HT-29 (cell line): ENCODE results near the gene OARD1. TPM values are rescaled to one million over a fixed set of nuclear protein-coding genes. Genes with fewer than 3 reads are reported as not detected.
"Not testable (repeated sequence)": the region's sequence is repeated elsewhere in the genome, so short reads cannot be mapped to it uniquely, and the experiment has no call there.

Experiments used
- DNase-seq: peaks from one replicate; pipeline ENCODE4 v3.0.0-alpha.2; 2015; ENCODE audit warnings: low spot score
- total RNA-seq: library from RNA; depleted of rRNA; stranded (reverse); fragments of >200 nt; shearing (Covaris generic); gene quantifications from 2 replicates; pipeline ENCODE4 v1.2.3, GENCODE V29; 2014; rRNA removed

The OARD1 gene, protein sequence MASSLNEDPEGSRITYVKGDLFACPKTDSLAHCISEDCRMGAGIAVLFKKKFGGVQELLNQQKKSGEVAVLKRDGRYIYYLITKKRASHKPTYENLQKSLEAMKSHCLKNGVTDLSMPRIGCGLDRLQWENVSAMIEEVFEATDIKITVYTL
- total RNA-seq, result 14.5 and 20.2 TPM in 2 replicates

DNA sequence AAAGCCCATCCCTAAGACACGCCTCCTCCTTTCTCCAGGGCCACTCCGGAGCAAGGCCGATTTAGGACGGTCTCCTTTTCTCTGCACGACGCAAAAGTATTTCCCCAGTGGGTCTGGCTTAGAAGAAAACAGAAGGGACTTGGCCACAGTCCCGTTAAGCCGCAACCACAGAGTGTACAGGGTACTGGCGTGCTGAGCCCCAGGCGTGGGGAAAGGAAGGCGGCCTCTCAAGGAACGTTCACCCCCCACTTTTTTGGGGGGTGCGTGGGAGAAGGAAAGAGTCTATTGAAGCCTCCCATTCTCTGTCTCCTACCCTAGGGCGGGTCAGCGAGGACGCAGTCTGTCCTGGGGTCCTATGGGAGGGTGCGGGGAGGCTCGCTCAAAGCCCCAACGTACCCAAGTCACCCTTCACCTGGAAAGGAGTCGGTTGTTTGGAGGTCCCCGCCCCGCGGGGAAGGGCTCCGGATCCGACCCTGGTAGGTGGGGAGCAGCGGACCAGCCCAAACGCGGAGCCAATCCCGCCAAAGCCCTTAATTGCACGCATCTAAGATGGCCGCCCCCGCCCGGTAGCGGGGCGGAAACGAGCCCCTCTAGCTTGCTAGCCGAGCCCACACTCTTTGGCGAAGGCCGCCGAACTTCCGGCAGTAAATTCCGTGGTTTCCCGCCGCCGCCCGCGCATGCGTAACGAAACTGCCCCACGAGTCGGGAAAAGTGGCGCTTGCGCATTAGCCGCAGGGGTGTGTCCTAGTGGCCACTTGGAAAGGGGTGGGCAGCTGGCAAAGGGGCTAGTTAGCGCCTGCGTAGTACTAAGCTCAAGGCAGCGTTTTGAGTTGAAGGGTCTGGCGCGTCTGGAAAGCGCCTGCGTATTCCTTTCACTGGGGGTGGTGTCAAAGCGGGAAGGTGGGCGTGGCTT is at the start of gene OARD1:
OARD1 (minus strand) TSS at position 434 of the 913 bp plus-strand sequence. CDS start 722 bp downstream, outside the sequence.
- peak; percentile 99 for DNase-seq

DNA sequence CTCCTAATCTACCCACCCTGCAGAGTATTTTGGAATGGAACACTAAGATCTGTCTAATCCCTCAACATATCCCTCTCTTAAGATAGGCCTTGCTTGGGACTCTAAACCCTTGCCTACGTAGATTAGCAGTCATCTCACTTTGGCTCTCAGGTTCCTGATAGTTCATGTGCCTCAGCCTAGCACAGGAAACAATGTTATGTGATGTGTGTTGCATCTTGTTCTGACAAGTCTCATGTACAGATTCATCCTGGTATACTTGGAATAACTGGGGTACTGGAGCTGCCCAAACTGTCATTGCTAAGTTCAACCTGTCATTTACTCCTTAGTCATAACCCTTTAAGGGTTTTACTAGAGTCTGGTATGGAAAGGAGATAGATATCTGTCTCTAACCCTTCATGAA is 47.9 kb upstream of the OARD1 start:
- DNase-seq, result no peak

DNA sequence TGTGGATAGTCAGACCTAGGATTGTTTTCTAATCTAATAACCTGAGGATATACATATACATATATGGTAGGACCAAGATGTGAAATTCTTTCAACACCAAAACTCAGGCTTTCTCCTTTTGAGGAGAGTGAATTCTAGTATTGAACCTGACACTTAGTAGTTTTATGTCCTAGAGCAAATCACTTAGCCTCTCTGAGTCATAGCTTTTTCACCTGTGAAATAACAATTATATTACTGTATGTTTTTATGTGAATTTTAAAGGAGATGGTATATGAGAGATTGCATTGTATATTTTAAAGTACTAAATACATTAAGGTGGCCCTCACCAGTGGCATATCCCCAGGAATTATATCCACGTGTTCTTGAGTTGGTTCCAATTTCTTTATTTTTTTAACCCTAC is 47.4 kb upstream of the OARD1 start:
- no peak for DNase-seq

DNA sequence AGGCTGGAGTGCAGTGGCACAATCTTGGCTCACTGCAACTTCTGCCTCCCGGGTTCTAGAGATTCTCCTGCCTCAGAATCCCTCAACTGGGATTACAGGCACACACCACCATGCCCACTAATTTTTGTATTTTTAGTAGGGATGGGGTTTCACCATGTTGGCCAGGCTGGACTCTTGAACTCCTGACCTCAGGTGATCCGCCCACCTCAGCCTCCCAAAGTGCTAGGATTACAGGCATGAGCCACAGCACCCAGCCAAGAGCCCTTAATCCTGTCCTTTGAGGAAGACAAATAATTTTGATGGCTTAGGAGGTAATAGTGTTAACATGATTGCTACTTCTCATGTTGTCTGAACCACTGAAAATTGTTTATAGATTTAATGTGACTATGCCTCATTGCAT is 42.9 kb upstream of the OARD1 start:
- not testable (repeated sequence) for DNase-seq

DNA sequence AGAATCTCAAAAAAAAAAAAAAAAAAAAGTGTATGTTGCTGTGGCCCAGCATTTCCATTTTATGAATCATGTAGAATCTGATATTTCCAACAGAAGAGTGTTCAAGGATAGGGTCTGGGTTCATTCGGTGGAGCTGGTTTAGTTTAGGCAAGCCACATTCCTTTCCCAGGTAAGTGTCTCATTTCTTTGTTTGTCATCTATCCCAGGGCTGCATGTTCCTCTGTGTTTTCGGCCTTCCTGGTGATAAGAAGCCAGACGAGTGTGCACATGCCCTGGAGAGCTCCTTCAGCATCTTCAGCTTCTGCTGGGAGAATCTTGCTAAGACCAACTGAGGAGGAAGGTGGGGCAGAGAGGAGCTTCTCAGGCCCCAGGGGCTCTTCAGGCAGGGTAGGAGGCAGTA is 38.9 kb upstream of the OARD1 start:
- no peak for DNase-seq

DNA sequence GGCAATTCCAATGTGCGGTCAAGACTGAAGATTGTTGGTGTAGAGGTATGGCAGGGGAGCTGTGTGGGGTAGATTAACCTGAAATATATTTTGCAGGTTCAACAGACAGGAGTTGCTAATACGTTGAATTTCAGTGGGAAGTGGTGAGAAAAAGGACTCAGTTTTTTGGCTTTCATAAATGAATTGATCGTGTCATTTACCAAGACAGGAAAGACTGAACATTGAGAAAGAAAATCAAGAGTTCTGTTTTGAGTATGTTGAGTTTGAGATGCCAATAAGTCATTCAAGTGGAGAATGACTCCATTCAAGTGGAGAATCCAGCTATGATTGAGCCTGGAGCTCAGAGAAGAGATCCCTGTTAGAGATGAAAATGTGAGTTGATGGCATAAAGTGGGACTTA is 31.7 kb upstream of the OARD1 start:
- DNase-seq, result no peak

DNA sequence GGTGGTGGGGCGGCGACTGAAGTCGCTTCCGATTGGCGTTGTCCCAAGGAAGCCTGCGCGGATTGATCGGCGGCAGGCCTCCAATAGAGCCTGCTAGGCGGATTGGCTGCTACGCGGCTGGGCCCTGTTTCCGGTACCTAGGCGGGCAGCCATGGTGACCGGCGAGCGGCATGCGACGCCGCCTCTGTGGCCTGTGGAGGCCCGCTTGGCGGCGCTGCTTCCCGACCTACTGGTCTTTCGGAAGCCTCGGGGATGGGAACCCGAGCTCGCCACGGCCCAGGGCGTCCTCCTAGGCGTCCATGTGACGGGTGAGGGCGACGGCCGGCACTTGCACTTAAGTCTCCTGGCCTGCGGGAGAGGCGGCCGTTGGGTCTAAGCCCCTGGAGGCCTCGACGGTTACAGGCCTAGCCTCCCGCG is 28.7 kb upstream of the OARD1 start:
- DNase-seq, result no peak

DNA sequence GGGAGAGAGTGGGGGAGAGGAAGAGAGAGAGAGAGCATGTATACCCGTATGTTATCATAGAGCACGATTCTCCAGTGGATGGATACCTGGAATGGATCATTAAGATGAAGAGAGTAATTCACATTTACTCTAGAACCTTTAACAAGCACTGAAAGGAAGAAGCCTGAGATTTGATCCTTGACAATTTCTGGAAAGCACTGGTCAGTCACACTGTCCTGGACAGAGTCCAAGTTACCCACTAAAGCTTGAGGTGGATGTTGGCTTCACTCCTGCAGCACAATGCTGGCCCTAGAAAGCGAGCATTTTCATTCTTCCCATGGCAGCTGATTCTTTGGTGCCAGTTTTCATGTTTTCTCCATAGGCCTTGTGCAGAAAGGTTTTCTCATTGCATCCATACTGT is 26.2 kb upstream of the OARD1 start:
- no peak for DNase-seq

DNA sequence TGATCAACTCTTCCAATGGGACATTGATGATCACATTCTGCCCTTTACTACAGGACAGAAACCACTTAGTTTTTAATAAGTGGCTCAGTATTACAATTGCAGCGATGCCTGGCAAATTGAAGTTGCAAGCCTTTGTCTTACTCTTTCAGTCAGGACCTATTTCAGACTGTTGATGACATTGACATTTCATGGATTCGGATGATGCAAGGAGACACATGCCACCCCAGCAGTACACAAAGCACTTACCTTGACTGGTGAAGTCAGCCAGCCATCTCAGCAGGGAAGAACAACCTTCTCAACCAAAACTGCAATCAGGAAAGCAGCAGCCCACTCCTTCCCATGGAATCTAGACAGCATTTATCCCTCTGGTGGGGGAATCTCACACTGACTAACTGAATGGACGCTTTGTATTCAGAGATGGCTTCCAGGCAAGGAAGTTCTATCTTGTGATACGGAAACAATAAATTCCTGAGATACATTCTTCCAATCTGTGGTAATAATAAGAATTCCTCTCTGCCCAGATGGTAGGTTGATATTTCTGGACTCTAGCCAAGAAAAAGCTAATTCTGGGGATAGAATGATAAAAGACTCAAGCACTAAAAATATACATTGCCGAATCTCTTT is 25.4 kb upstream of the OARD1 start:
- no peak for DNase-seq

DNA sequence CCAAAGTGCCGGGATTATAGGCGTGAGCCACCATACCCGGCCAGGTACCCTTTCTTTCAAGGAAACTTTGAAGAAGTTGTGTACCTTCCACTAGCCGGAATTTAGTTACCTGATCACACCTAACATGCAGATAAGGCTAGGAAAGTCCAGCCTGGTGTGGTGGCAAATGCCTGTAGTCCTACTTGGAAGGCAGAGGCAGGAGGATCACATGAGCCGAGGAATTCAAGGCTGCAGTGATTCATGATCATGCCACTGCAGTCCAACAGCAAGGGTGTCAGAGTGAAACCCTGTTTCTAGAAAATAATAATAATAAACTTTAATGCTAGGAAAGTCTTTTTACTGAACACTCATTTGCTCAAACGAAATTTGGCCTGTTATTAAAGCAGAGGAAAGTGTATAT is 21.6 kb upstream of the OARD1 start:
- no peak for DNase-seq

DNA sequence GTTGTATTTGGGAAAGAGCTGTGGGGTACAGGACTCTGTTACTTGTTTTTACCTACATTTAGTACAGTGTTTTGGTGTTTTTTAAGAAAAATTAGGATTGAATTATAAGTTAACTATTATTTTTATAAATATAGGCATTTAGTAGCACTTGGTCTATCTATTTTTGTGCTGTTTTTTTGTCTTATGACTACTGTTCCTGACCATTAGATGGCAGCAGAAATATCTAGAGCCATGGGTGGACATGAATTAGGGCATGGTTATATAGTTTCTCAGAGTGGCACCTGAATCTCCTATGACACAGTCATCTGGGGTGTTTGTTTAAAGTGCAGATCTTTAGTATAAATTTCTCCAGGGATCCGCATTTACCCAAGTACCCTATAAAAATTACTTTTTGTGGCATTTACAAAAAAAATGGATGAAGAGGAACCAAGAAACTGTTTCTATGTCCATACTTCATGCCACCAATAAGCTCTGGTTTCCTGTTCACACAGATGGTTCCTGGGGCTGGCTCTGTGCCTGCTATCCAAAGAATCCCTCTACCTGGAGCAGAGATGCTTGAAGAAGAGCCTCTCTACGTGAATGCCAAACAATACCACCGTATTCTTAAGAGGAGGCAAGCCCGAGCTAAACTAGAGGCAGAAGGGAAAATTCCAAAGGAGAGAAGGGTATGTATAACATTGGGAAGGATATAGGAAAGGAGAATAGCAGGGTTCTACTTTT is 20.4 kb upstream of the OARD1 start:
- DNase-seq, result peak; percentile 51

DNA sequence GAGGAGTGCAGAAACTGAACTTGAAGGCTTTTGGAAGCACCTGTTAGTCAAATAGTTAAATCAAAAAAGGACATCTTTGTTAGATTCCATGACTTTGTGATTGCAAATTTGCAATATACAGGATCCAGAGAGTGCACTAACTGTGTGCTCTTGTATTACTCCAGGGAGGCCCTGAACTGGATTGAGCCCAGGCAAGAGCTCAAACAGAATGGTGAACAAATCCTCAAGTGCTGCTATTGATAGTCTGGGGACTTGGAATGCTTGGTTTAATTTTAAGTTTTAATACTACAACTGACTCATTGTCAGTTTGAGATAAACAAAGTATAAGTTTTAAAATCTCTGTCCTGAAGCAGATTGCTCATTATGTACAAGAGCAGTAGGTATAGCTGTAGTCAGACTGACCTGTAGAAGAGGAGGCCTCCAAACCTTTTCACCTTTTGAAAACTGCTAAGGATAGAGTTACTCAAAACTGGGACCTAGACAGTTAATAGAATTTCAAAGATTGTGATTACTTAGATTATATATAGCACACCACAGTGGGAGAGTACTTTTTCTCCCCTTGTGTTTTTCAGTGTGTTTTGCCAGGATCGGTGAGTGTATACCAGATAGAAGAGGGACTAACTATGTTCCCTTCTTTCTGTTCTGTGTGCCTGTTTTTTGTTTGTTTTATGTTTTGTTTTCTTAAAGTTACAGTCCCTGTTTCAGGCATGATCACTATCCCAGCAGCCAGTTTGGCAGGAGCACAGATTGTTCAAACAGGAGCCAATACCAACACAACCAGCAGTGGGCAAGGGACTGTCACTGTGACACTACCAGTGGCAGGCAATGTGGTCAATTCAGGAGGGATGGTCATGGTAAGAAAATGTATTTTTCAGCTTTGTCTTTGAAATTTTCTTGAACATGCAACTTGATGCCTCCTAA is 18.9 kb upstream of the OARD1 start:
- DNase-seq, result no peak

DNA sequence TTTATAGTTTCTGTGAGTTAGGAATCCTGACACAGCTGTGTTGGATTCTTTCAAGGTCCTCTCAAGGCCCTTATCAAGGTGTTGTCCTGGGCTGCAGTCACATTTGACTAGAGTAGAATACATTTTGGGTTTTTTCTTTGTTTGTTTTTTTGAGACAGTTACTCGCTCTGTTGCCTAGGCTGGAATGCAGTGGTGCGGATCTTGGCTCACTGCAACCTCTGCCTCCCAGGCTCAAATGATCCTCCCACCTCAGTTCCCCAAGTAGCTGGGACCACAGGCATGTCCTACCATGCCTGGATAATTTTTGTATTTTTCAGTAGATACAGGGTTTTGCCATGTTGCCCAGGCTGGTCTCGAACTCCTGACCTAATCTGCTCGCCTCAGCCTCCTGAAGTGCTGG is 16.3 kb upstream of the OARD1 start:
- DNase-seq, result no peak

DNA sequence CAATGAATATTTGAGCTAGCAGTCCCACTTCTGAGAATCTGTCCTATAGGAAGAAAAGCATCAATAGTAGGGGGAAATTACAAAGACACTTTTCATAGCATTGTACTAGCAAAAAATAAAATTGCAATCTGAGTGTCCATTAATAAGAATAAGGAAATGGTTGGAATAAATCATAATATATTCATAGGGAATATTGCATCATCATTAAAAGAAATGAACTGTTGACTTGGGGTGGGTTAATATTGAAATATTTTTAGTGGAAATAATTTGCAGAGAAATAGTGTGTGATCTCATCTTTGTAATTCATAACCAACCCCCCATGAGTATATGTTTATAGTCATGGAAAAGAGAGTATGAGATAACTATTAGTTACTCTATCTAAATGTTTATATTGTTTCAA is 13.0 kb upstream of the OARD1 start:
- DNase-seq, result no peak

DNA sequence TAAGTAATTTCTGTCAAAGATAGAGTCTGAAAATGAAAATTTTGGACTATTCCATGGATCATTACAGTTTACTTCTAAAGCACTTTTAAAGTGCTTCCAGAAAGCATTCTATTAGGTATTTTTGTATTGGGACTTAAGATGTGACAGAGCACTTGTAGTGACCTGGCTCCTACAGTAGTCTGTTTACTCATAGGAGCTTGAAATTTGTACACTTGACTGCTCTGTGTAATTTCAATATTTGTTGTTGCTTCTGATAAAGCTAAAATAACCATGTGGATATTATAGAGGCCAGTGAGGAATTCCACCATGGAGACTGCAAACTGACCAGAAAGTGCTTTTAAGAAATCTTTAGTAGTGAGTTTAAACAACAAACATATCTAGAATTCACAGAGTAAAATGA is 10.9 kb upstream of the OARD1 start:
- DNase-seq, result no peak

DNA sequence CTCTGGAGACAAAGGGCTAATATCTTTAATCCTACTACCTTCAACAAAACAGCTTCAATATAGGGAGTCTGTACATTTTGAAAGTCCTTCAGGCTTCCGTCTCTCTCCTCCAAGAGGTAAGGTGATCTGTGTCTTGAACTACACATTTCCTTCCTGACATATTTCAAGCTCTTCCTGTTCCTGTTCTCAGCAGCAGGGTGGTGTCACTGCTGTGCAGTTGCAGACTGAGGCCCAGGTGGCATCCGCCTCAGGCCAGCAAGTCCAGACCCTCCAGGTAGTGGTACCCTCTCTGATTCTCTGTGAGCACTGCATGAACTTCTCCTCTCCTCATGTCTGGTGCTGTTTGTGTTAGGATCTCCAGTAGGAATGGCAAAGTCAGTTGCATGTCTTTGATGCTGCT is 8.5 kb upstream of the OARD1 start:
- no peak for DNase-seq

DNA sequence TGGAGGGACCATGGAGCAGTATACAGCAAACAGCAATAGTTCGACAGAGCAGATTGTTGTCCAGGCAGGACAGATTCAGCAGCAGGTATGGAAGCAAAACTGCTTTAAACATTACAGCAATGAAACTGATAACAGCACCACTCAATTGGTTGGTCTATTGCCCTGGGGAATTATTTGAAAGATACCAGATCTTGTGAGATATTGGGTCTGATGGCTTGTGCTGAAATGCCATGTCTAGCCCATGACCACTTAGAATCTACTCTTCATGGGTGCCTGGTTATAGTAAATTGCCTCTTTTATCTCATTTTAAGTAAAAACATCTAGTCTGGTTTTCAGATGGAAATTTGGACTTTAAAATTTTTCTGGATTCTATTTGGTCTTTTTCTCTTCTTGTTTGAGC is 6.9 kb upstream of the OARD1 start:
- no peak for DNase-seq

DNA sequence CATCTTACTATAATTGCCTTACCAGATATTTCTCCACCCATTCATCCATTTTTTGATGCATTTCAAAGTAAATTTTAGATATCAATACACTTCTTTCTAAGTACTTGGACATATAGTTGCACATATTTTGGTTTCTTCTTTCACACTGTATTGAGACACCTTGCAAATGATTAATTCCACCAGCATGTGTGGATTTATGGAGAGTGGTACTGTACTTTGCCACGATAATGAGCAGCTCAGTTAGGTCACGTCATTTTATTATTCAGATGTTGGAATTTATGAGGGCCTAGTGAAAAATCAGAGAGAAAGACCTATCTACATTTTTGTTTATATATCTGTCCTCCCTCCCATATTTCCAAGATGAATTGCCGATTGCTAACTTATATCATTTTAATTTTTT is 5.9 kb upstream of the OARD1 start:
- DNase-seq, result no peak

DNA sequence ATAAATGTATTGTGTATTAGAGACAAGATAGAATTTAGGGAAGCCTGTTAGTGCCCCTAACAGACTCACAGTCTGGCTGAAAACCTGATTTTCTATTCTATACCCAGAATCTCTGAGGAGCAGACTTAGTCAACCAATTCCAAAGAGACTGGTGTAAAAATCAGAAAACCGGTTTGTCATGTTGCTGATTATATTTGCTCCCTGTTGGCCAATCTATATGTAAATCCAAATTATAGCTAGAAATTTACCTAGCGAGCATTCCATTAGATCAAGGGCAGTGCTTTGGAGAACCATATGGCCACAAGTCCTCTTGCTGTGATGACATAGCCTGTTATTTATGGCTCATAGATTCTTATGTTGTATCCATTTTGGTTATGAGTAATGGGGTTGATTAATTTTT is 5.4 kb upstream of the OARD1 start:
- DNase-seq, result no peak

DNA sequence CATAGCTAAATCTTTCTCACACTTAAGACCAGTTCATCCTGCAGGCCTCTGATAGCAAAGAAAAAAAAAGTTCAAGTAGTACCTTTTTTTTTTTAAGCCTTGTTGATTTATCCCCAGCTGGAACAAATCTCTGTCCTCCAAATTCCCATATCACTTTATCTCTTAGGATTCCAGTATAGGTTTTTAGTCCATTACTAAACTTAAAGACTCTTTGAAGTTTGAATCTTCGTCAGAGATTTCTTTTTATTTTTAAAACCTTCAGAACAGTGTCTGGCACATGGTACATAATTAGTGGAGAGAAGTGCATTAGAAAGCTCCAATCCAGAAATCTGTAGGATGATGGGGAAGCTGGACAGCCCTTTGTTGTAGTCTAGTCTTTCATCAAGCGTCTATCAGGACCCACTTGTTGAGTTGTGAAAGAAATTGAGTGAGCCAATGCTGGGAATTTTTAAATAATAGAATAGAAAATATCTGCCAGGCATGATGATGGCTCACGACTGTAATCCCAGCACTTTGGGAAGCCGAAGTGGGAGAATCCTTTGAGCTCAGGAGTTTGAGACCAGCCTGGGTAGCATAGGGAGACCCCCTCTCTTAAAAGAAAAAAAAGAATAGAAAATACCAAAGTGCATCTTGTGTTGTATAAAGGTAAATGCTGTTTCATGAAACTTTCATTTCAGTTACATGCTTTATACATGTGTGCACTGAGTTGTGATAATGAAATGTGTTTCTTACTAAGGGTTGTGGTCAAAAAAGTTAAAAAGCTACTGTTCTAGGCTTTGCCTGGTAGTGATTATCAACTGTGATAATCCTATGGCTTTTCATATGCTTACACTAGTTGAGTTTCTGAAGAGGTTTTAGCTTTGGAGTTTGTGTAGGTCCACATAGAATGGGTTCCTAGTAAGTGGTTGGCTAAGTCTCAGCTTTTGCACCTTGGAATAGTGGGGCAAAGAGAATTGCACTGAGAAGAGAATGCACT is 3.8 kb upstream of the OARD1 start:
- no peak for DNase-seq
